Uterus (tissue), 2 donors: Measurements from ENCODE around the gene ATF6B.

Source experiments
- POLR2A ChIP-seq, 2 donors: fragments of 450-650 bp; IDR thresholded peaks; one replicate each; pipeline ENCODE4 v1.6.1; 2016; ENCODE audit warnings: antibody characterized with exemption in 2 of 2, mild to moderate bottlenecking in 1 of 2, moderate library complexity in 1 of 2
- TF ChIP-seq, protein P1 (sequence below), 4 experiments: fragments of 200-600 bp in 2 of 4; fragments of 450-650 bp in 2 of 4; sonication (generic) in 2 of 4; IDR thresholded peaks; one replicate each; pipeline ENCODE4 v1.5.1; 2016 to 2019; ENCODE audit warnings: antibody characterized with exemption in 4 of 4, mild to moderate bottlenecking in 2 of 4, moderate library complexity in 1 of 4

DNA sequence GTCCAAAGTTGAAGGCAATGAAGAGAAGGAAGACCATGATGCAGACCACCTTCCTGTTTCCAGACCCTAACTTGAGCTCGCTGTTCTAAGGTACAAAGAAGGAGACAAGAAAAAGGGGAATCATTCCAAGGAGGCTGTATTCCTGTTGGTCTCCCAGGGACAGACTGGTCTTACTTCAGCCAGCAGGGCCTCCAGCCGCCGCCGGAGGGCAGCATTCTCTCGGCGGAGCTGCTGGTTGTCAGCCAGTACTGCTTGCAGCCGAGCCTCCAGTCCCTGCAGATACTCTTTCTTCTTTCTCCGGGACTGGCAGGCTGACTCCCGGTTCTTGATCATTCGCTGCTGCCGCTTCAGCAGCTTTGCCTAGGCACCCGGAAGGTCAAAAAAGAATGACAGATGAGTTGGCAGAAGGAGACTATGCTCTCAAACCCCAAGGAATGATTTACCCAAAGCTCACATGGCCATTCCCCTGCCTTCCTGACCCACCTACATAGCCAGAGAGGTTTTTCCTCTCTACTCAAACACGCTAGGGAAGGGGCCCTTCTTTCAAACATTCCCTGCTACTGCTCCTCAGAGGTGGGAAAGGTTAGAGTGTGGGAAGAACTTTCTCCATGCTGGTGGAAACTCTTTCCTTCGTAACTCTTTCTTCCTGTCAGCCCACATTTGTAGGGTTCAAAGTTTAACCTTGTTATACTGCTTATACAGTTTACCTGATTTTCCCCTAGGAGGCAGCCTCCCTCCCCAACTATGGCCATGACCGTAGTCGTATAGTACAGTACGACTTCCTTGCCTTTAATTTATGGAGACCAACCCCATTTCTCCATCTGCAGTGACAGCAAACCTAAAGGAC is 9.0 kb downstream of the ATF6B start:
- TF ChIP-seq, protein P1, sequence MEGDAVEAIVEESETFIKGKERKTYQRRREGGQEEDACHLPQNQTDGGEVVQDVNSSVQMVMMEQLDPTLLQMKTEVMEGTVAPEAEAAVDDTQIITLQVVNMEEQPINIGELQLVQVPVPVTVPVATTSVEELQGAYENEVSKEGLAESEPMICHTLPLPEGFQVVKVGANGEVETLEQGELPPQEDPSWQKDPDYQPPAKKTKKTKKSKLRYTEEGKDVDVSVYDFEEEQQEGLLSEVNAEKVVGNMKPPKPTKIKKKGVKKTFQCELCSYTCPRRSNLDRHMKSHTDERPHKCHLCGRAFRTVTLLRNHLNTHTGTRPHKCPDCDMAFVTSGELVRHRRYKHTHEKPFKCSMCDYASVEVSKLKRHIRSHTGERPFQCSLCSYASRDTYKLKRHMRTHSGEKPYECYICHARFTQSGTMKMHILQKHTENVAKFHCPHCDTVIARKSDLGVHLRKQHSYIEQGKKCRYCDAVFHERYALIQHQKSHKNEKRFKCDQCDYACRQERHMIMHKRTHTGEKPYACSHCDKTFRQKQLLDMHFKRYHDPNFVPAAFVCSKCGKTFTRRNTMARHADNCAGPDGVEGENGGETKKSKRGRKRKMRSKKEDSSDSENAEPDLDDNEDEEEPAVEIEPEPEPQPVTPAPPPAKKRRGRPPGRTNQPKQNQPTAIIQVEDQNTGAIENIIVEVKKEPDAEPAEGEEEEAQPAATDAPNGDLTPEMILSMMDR (IDR thresholded peaks at IDR 0.05): peak; percentile 81 to 93 (median 90)
- TF ChIP-seq POLR2A (IDR thresholded peaks at IDR 0.05): no peak
